ENCODE results near the gene DDX25. TPM values are rescaled to one million over a fixed set of nuclear protein-coding genes. Genes with fewer than 3 reads are reported as not detected.

The DDX25 gene
- total and polyA plus RNA-seq, 5 donors from 2014 or later, result not detected

- H3K4me3 ChIP-seq (ENCODE audit: low read depth, low read length), result no peak overlapping the region
Observed at GRCh38 chr11:125940145-125940544, 35.8 kb downstream of the DDX25 start.

GRCh38 chr11:125941267-125941618 lies 36.9 kb downstream of the DDX25 start:
- Histone ChIP-seq H3K36me3 (ENCODE audit: control insufficient read depth, insufficient read depth, low read length) (no peaks in the 10 kb centered on the region), H3K4me1 (ENCODE audit: control insufficient read depth, insufficient read depth, low read length, poor library complexity, severe bottlenecking) (no peaks in the 10 kb centered on the region), H3K27me3 (ENCODE audit: control insufficient read depth, insufficient read depth, low read length) (no peaks in the 10 kb centered on the region), H3K9me3 (ENCODE audit: control insufficient read depth in 2 of 2, low read length in 2 of 2) (no peaks in the 10 kb centered on the region), H3K27ac (ENCODE audit: insufficient read depth, low read length, poor library complexity, severe bottlenecking) (no peak overlapping the region), H3K4me3 (ENCODE audit: low read depth, low read length) (no peak overlapping the region)
- ATAC-seq (ENCODE audit: low read depth in 2 of 2) (no peak), DNase-seq (no peak)
- Mint-ChIP-seq H3K27me3 (no peaks in the 10 kb centered on the region), H3K27ac (peak overlapping the region in 1 of 3 donors; percentile 82), H3K9me3 (peaks cover 0 to 3% (median 0%) of the 10 kb centered on the region in 7 donors), H3K4me1 (peaks cover 0 to 14% (median 0%) of the 10 kb centered on the region in 4 donors), H3K4me3 (no peak overlapping the region), H3K36me3 (no peaks in the 10 kb centered on the region)

More at GRCh38 chr11:125940145-125940544, 35.8 kb downstream of the DDX25 start:
- H3K36me3 Mint-ChIP-seq, result no peaks in the 10 kb centered on the region
- H3K27ac Mint-ChIP-seq, result no peak overlapping the region
- Histone ChIP-seq H3K4me1 (ENCODE audit: control insufficient read depth, insufficient read depth, low read length, poor library complexity, severe bottlenecking) (no peaks in the 10 kb centered on the region), H3K27me3 (ENCODE audit: control insufficient read depth, insufficient read depth, low read length) (no peaks in the 10 kb centered on the region), H3K9me3 (ENCODE audit: control insufficient read depth in 2 of 2, low read length in 2 of 2) (no peaks in the 10 kb centered on the region), H3K36me3 (ENCODE audit: control insufficient read depth, insufficient read depth, low read length) (no peaks in the 10 kb centered on the region), H3K27ac (ENCODE audit: insufficient read depth, low read length, poor library complexity, severe bottlenecking) (no peak overlapping the region)
- H3K4me1 Mint-ChIP-seq, result peaks cover 0 to 14% (median 0%) of the 10 kb centered on the region in 4 donors
- peaks cover under 1% of the 10 kb centered on the region for H3K27me3 Mint-ChIP-seq
- H3K9me3 Mint-ChIP-seq, result peaks cover 0 to 3% (median 0%) of the 10 kb centered on the region in 7 donors
- no peak for DNase-seq
- no peak for ATAC-seq (ENCODE audit: low read depth in 2 of 2)
- no peak overlapping the region for H3K4me3 Mint-ChIP-seq

- Histone ChIP-seq H3K27ac (ENCODE audit: insufficient read depth, low read length, poor library complexity, severe bottlenecking) (no peak overlapping the region), H3K4me1 (ENCODE audit: control insufficient read depth, insufficient read depth, low read length, poor library complexity, severe bottlenecking) (no peaks in the 10 kb centered on the region), H3K27me3 (ENCODE audit: control insufficient read depth, insufficient read depth, low read length) (no peaks in the 10 kb centered on the region), H3K36me3 (ENCODE audit: control insufficient read depth, insufficient read depth, low read length) (no peaks in the 10 kb centered on the region), H3K9me3 (ENCODE audit: control insufficient read depth in 2 of 2, low read length in 2 of 2) (no peaks in the 10 kb centered on the region), H3K4me3 (ENCODE audit: low read depth, low read length) (no peak overlapping the region)
- Mint-ChIP-seq H3K4me3 (no peak overlapping the region), H3K36me3 (no peaks in the 10 kb centered on the region), H3K4me1 (peaks cover 0 to 14% (median 0%) of the 10 kb centered on the region in 4 donors), H3K27ac (peak overlapping the region in 1 of 3 donors; percentile 82), H3K27me3 (no peaks in the 10 kb centered on the region), H3K9me3 (peaks cover 0 to 3% (median 0%) of the 10 kb centered on the region in 7 donors)
- DNase-seq, result peak in 2 of 3 donors; percentile 23 to 46
- ATAC-seq (ENCODE audit: low read depth in 2 of 2), result peak in 1 of 2 donors; percentile 50
Observed at GRCh38 chr11:125941619-125942611, 37.6 kb downstream of the DDX25 start.

- Mint-ChIP-seq H3K27me3 (no peaks in the 10 kb centered on the region), H3K4me3 (no peak overlapping the region), H3K4me1 (peaks cover 0 to 14% (median 0%) of the 10 kb centered on the region in 4 donors), H3K9me3 (peaks cover 0 to 3% (median 0%) of the 10 kb centered on the region in 7 donors), H3K27ac (no peak overlapping the region), H3K36me3 (no peaks in the 10 kb centered on the region)
- Histone ChIP-seq H3K27ac (ENCODE audit: insufficient read depth, low read length, poor library complexity, severe bottlenecking) (no peak overlapping the region), H3K9me3 (ENCODE audit: control insufficient read depth in 2 of 2, low read length in 2 of 2) (no peaks in the 10 kb centered on the region), H3K36me3 (ENCODE audit: control insufficient read depth, insufficient read depth, low read length) (no peaks in the 10 kb centered on the region), H3K4me3 (ENCODE audit: low read depth, low read length) (no peak overlapping the region), H3K4me1 (ENCODE audit: control insufficient read depth, insufficient read depth, low read length, poor library complexity, severe bottlenecking) (no peaks in the 10 kb centered on the region), H3K27me3 (ENCODE audit: control insufficient read depth, insufficient read depth, low read length) (no peaks in the 10 kb centered on the region)
- DNase-seq (no peak), ATAC-seq (ENCODE audit: low read depth in 2 of 2) (no peak)
Observed at GRCh38 chr11:125942771-125943428, 38.6 kb downstream of the DDX25 start.

GRCh38 chr11:125943661-125944349 lies 39.5 kb downstream of the DDX25 start:
- peaks cover 0 to 2% (median 0%) of the 10 kb centered on the region in 7 donors for H3K9me3 Mint-ChIP-seq
- H3K4me3 Mint-ChIP-seq, result no peak overlapping the region
- H3K4me1 Mint-ChIP-seq, result peaks cover 0 to 8% (median 0%) of the 10 kb centered on the region in 4 donors
- H3K4me1 ChIP-seq (ENCODE audit: control insufficient read depth, insufficient read depth, low read length, poor library complexity, severe bottlenecking), result no peaks in the 10 kb centered on the region
- no peak overlapping the region for H3K27ac Mint-ChIP-seq
- H3K27me3 Mint-ChIP-seq, result no peaks in the 10 kb centered on the region
- DNase-seq (no peak), ATAC-seq (ENCODE audit: low read depth in 2 of 2) (no peak)
- H3K4me3 ChIP-seq (ENCODE audit: low read depth, low read length), result no peak overlapping the region
- no peaks in the 10 kb centered on the region for H3K36me3 ChIP-seq (ENCODE audit: control insufficient read depth, insufficient read depth, low read length)
- no peaks in the 10 kb centered on the region for H3K27me3 ChIP-seq (ENCODE audit: control insufficient read depth, insufficient read depth, low read length)
- no peak overlapping the region for H3K27ac ChIP-seq (ENCODE audit: insufficient read depth, low read length, poor library complexity, severe bottlenecking)
- H3K36me3 Mint-ChIP-seq, result no peaks in the 10 kb centered on the region
- H3K9me3 ChIP-seq (ENCODE audit: control insufficient read depth in 2 of 2, low read length in 2 of 2), result no peaks in the 10 kb centered on the region

- Histone ChIP-seq H3K4me1 (ENCODE audit: control insufficient read depth, insufficient read depth, low read length, poor library complexity, severe bottlenecking) (no peaks in the 10 kb centered on the region), H3K27me3 (ENCODE audit: control insufficient read depth, insufficient read depth, low read length) (no peaks in the 10 kb centered on the region), H3K36me3 (ENCODE audit: control insufficient read depth, insufficient read depth, low read length) (no peaks in the 10 kb centered on the region), H3K9me3 (ENCODE audit: control insufficient read depth in 2 of 2, low read length in 2 of 2) (no peaks in the 10 kb centered on the region), H3K4me3 (ENCODE audit: low read depth, low read length) (no peak overlapping the region), H3K27ac (ENCODE audit: insufficient read depth, low read length, poor library complexity, severe bottlenecking) (no peak overlapping the region)
- Mint-ChIP-seq H3K27me3 (no peaks in the 10 kb centered on the region), H3K27ac (no peak overlapping the region), H3K4me1 (peaks cover 0 to 5% (median 0%) of the 10 kb centered on the region in 4 donors), H3K36me3 (no peaks in the 10 kb centered on the region), H3K4me3 (no peak overlapping the region), H3K9me3 (no peaks in the 10 kb centered on the region)
- no peak for DNase-seq
- ATAC-seq (ENCODE audit: low read depth in 2 of 2), result no peak
Observed at GRCh38 chr11:125944350-125945010, 40.2 kb downstream of the DDX25 start.

Measured in CD4-positive, CD25-positive, alpha-beta regulatory T cell (primary cell).